Measurements from ENCODE around the gene CABP7. TPM values are rescaled to one million over a fixed set of nuclear protein-coding genes. Genes with fewer than 3 reads are reported as not detected.

Gene CABP7
- total RNA-seq (not detected), polyA plus RNA-seq (under 1 TPM; 0.03 to 0.11 TPM)
- long read RNA-seq, donor 1: 0 reads
- long read RNA-seq, donor 2, partial matches to known transcripts: 0 of 1 reads
- long read RNA-seq, donor 2, other reads (novel, unspliced or antisense): 1 of 1 reads
- long read RNA-seq, donor 3: 0 reads

DNA sequence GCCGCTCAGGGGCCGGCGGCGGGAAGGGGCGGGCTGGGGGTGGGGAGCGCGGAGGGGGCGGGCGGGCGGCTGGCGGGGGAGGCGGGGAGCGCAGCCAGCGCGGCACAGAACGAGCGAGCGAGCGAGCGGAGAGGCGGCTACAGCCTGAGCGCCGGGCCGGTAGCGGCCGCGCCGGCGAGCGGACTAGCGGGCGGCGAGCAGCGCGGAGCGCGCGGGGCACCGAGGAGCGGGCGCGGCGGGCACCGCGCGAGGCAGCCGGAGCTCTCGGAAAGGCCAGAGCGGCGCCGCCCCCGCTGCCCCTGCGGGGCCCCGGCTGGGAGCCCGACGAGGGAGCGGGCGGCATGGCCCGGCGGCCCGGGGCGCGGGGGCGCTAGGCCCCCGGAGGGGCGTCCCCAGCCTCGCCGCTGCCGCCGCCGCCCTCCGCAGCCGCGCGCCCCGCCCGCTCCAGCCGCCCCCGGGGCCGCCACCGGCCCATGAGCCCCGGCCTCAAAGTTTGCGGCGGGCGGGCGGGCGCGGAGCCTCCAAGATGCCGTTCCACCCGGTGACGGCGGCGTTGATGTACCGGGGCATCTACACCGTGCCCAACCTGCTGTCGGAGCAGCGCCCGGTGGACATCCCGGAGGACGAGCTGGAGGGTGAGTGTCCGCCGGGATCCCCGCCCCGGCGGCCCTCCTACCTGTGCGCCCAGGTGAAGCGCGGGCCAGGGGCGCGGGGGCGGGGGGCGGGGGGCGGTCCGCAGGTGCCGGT is at the start of gene CABP7:
Gene CABP7, plus strand, starts transcription at position 105 of the 747 bp plus-strand sequence. Its CDS starts 422 bp downstream, at position 527.
- Histone ChIP-seq H3K9me3 (no peaks in the 10 kb centered on the region), H3K4me1 (peaks cover 0 to 16% (median 0%) of the 10 kb centered on the region in 12 donors), H3K36me3 (no peaks in the 10 kb centered on the region), H3K4me3 (peak within 1 kb of the TSS in 1 of 12 donors; percentile 29), H3K27me3 (peaks cover 21 to 60% (median 39%) of the 10 kb centered on the region in 9 donors), H3K27ac (no peak within 1 kb of the TSS)
- WGBS, 4 donors: 0 to 1% (median 1%) methylated on average over 21 to 115 of the region's 115 CpGs
- ATAC-seq (no peak), DNase-seq (no peak)
- intact Hi-C loops (cut with DNase I): no loop called here
- no peak for TF ChIP-seq POLR2A (IDR thresholded peaks at IDR 0.05)
- TF ChIP-seq, protein P1, sequence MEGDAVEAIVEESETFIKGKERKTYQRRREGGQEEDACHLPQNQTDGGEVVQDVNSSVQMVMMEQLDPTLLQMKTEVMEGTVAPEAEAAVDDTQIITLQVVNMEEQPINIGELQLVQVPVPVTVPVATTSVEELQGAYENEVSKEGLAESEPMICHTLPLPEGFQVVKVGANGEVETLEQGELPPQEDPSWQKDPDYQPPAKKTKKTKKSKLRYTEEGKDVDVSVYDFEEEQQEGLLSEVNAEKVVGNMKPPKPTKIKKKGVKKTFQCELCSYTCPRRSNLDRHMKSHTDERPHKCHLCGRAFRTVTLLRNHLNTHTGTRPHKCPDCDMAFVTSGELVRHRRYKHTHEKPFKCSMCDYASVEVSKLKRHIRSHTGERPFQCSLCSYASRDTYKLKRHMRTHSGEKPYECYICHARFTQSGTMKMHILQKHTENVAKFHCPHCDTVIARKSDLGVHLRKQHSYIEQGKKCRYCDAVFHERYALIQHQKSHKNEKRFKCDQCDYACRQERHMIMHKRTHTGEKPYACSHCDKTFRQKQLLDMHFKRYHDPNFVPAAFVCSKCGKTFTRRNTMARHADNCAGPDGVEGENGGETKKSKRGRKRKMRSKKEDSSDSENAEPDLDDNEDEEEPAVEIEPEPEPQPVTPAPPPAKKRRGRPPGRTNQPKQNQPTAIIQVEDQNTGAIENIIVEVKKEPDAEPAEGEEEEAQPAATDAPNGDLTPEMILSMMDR (IDR thresholded peaks at IDR 0.05): no peak

DNA sequence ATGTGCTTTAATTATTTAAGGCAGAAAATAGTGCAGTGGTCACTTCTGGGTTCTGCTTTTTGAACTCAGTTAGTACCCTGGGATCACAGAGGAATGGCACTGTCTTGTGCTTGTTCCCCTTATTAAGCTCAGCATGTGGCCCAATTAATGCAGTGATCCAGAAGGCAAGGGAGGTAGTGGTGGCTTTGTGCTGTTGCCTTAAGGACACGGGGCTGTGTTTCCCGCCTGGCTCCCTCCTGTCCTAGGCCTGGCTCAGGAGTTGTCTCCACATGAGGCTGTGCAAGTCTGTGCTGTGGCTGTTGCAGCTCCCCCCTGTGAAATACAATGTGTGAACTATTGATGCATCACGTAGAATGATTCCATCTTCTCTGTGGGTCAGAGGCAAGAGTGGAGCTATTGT is 49.2 kb upstream of the CABP7 start:
- no peak for DNase-seq
- peaks cover 0 to 98% (median 87%) of the 10 kb centered on the region in 9 donors for H3K36me3 ChIP-seq
- ATAC-seq: no peak
- H3K27me3 ChIP-seq: no peaks in the 10 kb centered on the region
- intact Hi-C loops (cut with DNase I): no loop called here
- H3K4me3 ChIP-seq: no peak overlapping the region
- no peaks in the 10 kb centered on the region for H3K4me1 ChIP-seq
- 84 to 92% (median 86%) methylated on average over 3 of the region's 3 CpGs for WGBS, 4 donors
- no peaks in the 10 kb centered on the region for H3K9me3 ChIP-seq
- TF ChIP-seq, protein P1 (IDR thresholded peaks at IDR 0.05): no peak
- TF ChIP-seq POLR2A (IDR thresholded peaks at IDR 0.05): no peak
- no peak overlapping the region for H3K27ac ChIP-seq

DNA sequence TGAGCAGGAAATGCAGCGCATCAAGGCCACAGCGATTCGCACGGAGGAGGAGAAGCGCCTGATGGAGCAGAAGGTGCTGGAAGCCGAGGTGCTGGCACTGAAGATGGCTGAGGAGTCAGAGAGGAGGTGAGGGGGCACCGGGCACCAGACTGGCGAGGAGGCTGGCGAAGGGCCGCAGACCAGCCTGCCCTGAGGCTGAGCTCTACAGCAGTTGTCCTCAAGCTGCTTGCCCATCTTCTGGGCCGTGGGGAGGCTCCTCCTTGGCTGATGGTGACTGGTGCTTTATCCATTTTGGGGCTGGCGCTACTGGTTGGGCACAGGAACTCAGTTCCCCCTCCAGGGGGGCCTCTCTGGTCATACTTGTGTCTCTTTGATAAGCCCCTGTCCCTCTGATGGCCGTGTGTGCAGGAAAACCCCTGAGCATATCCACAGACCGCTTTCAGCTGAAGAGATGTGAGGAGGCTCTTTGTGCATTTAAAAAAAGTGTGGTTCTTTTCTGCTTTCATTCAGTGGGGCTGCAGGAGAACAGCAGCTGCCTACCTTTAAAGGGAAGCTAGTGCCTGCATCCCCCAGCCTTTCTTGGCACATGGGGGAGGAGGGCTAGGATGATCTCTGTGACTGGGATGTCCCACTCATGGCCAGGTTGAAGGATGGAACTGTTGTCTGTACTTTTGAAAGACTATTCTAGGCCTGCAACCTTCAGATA is 46.3 kb upstream of the CABP7 start:
- Histone ChIP-seq H3K36me3 (peaks cover 0 to 99% (median 89%) of the 10 kb centered on the region in 9 donors), H3K4me1 (no peaks in the 10 kb centered on the region), H3K27me3 (no peaks in the 10 kb centered on the region), H3K9me3 (no peaks in the 10 kb centered on the region), H3K4me3 (no peak overlapping the region), H3K27ac (no peak overlapping the region)
- TF ChIP-seq POLR2A (IDR thresholded peaks at IDR 0.05): no peak
- TF ChIP-seq, protein P1 (IDR thresholded peaks at IDR 0.05): no peak
- intact Hi-C loops (cut with DNase I): no loop called here
- ATAC-seq (no peak), DNase-seq (no peak)
- WGBS, 4 donors: 84 to 93% (median 91%) methylated on average over 14 of the region's 14 CpGs

DNA sequence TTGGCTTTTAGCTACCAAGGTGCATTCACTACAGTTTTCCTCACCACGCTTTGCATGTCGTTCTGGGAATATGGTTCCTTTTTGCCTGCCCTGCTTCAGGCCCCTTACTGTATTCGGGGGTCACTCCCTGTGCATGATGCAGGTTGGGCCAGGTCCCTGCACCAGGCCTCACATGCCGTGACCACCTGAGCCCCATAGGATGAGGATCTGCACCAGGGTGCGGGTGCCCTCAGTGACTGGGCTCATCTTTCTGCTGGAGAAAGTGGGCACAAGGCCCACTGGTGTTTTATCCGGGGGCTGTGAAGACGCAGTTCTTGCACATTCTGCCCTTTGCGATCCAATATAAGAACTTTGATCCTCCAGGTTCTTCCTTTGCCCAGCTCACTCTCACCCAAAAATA is 45.7 kb upstream of the CABP7 start:
- WGBS, 4 donors: 87 to 97% (median 95%) methylated on average over 8 of the region's 8 CpGs
- no peak overlapping the region for H3K4me3 ChIP-seq
- DNase-seq: no peak
- ATAC-seq: no peak
- H3K36me3 ChIP-seq: peaks cover 0 to 99% (median 89%) of the 10 kb centered on the region in 9 donors
- no peaks in the 10 kb centered on the region for H3K4me1 ChIP-seq
- no peak for TF ChIP-seq POLR2A (IDR thresholded peaks at IDR 0.05)
- TF ChIP-seq, protein P1 (IDR thresholded peaks at IDR 0.05): no peak
- H3K27ac ChIP-seq: no peak overlapping the region
- intact Hi-C loops (cut with DNase I): no loop called here
- no peaks in the 10 kb centered on the region for H3K27me3 ChIP-seq
- no peaks in the 10 kb centered on the region for H3K9me3 ChIP-seq
